Subcutaneous adipose tissue (tissue), 4 donors: ENCODE measurements around the gene ABHD12. TPM values are rescaled to one million over a fixed set of nuclear protein-coding genes. Genes with fewer than 3 reads are reported as not detected.

Experiments
- total RNA-seq, 4 donors: library from RNA; depleted of rRNA; stranded (reverse); fragments of >200 nt; gene quantifications; one replicate each; pipeline ENCODE4 v1.1.0, GENCODE V29; 2016
- TF ChIP-seq, protein P1 (sequence below): fragments of 450-650 bp; IDR thresholded peaks from one replicate; pipeline ENCODE4 v1.5.1; 2016; ENCODE audit warnings: low read depth, mild to moderate bottlenecking, control low read depth, antibody characterized with exemption, moderate library complexity

ABHD12 gene
- total RNA-seq, 4 donors from 2014 or later: 36.5 to 60.3 (median 51.6) TPM

DNA sequence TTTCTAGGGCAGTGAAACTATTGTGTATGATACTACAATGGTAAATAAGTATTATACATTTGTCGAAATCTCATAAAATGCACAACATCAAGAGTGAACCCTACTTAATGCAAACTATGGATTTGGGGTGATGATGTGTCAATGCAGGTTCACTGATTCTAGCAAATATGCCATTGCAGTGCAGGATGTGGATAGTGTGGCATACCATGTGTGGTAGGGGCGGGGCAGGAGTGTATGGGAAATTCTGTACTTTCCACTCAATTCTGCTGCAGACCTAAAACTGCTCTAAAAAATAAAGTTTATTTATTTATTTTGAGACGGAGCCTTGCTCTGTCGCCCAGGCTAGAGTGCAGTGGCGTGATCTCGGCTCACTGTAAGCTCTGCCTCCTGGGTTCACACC, 44.3 kb downstream of the ABHD12 start:
- TF ChIP-seq, protein P1, sequence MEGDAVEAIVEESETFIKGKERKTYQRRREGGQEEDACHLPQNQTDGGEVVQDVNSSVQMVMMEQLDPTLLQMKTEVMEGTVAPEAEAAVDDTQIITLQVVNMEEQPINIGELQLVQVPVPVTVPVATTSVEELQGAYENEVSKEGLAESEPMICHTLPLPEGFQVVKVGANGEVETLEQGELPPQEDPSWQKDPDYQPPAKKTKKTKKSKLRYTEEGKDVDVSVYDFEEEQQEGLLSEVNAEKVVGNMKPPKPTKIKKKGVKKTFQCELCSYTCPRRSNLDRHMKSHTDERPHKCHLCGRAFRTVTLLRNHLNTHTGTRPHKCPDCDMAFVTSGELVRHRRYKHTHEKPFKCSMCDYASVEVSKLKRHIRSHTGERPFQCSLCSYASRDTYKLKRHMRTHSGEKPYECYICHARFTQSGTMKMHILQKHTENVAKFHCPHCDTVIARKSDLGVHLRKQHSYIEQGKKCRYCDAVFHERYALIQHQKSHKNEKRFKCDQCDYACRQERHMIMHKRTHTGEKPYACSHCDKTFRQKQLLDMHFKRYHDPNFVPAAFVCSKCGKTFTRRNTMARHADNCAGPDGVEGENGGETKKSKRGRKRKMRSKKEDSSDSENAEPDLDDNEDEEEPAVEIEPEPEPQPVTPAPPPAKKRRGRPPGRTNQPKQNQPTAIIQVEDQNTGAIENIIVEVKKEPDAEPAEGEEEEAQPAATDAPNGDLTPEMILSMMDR: no peak

DNA sequence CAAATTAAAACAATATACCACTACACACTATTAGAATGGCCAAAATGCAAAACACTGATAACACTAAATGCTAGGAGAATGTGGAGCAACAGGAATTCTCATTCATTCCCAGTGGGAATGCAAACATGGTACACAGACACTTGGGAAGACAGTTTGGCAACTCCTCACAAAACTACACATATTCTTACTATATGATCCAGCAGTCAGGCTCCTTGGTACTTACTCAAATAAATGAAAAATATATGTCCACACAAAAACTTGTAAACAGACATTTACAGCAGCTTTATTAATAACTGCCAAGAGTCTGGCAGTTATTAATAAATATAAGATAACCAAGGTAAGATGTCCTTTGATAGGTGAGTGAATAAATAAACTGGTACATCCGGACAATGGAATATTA, 44.9 kb downstream of the ABHD12 start:
- TF ChIP-seq, protein P1: no peak

DNA sequence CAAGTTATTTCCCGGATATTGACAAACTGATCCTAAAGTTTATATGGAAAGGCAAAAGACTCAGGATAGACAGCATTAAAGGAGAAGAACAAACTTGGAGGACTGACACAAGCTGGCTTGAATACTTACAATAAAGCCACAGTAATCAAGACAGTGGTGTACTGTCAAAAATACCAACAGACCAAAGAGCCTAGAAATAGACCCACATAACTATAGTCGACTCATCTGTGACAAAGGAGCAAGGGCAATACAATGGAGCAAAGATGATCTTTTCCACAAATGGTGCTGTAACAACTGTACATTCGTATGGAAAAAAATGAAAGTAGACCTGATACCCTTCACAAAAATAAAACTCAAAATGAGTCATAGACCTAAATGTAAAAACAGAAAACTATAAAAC, 46.0 kb downstream of the ABHD12 start:
- TF ChIP-seq, protein P1: no peak

DNA sequence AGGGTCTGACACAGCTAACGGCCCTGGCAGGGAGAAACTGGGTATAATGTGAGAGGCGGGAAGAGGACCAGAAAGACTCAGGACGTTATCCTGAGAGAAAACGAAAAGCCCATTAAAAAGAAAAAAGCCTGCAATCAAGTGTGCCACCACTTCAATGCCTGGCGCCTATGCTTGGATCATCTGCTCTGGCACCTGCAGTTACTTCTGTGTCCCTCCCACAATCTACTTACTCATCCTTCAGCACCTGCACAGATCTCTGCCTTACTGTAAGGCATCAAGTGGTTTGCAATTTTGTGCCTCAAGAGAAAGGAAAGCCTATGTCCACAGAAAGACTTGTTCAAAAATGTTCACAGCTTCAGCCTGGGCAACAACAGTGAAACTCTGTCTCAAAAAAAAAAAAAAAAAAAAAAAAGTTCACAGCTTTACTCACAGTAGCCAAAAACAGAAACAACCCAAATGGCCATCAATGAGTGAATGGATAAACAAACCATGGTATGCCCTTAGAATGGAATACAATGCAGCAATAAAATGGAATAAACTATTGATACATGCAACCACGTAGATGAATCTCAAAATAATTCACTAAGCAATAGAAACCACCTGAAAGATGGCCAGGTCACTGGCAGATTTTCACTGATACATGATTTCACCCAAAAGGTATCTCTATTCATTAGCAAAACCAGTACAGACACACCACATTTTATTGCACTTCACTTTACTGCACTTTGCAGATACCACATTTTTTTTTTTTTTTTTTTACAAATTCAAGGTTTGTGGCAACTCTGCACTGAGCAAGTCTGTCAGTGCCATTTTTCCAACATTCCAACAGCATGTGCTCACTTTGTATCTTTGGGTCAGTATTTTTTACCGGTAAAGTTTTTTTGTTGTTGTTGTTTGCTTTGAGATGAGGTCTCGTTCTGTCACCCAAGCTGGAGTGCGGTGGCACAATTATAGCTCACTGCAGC, 48.6 kb downstream of the ABHD12 start:
- TF ChIP-seq, protein P1: no peak

DNA sequence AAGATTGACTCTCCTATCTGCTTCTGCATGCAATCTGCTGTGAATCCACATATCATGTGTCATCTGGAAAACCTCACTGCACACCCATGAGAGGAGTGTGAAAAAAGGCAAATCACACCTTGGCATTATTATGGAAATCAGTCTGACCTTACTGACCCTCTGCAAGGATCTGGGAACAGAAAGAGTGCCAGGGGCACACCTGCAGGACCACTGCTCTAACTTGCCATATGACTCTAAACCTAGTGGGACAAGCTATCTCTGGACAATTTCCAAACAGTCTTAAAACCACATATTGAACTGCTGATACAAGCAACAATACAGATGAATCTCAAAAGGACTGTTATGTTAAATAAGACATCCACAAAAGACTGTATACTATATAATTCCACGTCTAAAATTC, 50.3 kb downstream of the ABHD12 start:
- TF ChIP-seq, protein P1: no peak

DNA sequence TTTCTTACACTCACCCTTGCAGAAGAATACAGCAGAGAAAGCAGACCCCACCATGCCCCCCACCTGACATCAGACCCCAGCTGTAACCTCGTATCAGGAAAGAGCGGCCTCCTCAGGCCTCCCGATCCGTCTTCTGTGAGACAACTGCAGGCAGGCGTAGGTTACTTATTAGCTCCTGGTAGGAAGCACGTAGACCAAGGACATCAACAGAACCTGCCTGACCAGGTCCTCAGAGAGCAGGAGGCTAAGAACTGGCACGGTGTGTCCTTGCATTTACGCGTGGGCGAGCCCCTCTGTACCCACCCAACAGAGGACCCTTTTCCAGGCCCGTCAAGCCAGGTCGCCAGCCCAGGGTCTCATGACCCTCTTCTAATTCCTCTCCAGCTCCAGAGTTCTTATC, 51.0 kb downstream of the ABHD12 start:
- TF ChIP-seq, protein P1: no peak

DNA sequence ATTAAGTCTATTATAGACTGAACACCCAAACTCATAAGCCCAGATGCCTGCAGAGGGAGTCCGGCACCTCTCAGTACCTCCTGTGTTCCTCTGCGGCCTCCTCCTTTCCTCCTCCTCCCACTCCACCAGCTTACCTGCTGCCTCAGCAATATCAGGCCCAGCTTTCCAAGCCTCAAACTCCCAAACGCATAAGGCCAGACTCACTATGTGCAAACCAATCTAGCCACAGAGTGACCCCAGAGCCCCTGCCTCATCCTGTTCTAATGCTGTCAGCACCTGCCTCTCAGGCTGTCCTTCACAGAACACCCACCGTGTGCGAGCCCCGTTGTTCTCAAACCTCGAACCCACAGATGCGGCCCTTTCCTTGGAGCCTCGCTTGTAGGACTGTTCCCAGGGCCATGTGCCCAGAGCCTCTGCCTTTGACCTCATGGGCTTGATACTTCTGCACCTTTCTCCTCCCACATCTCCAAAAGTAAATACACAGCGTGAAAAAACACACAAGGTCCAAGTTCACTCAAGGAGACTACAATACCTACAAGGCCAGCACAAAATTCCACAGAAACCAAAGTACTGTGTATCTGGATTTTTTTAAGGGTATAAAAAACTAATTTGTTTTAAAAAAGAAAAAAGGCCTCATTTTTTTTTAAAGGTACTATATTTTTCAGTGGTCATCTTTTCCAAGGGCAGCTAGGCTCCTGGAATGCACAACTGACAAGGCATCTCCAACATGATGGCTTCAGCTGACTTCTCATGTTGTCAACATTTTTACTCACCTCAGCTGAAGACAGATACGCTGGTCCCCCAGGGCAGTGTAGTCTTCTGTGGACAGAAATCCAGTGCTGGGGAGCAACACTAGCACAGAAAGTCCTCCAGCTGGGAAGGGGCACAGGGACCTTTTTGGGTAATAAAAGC, 52.3 kb downstream of the ABHD12 start:
- TF ChIP-seq, protein P1: no peak
